Measurements from ENCODE around the gene SKOR1.
A peak's percentile ranks its signal among the peaks of the same experiment; 100 is the strongest.

SKOR1 gene

DNA sequence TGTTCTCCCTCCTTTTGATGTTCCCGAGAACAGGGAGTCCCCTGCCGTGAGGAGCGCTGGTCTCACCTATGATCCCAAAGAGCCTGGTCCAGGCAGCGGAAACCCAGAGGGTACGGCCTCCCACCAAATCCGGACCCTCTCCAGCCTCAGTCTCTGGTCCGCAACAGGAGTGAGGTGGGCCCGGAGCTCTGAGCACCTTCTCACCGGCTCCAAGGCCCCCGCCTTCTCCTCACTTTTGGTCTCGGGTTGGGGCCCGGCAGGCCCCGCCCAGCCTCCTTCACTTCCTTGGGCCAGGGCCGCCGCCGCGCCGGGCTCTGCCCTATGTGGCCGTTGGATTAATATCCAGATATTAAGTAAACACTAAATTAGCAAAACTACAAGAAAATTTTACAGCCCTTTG lies 5.7 kb upstream of the SKOR1 start:
- DNase-seq, result no peak

DNA sequence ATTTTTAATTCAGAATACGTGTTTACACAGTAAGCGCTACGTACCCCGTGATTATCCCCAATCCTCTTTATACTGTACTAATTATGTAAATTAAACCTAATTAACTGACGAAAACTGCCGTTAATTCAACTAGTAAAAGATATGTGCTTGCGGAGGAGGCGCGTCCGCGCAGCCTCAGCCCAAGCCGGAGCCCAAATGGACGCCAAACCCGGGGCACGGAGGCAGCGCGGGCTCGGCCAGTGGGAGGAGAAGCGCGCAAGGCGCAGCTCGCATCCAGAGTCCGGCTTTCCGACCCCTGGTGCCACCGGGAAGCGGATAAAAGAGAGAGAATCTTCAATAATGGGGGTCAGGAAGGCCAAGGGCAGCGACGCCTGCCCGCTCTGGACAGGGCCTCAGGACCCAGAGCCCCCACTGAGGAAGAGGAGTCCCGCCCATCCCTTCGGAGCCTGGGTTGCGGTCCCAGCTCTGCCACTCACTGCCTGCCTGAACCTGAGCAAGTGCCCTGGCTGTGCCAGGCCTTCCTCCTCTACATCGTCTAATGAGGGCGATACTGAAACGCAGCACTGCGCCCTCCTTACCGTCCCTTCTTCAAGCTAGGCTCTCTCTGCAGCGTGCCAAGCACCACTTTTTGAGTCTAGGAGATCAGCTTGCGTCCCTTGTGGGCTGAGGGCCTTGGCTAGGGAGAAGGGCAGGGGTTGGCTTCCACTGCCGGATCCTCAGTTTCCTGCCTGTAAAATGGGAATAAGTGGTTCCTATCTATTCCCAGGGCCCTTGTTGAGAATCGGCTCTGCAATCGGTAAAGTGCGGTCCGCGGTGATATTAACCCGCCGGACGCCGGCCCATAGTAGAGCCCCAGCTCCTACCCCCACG lies 5.0 kb upstream of the SKOR1 start:
- DNase-seq, result no peak

DNA sequence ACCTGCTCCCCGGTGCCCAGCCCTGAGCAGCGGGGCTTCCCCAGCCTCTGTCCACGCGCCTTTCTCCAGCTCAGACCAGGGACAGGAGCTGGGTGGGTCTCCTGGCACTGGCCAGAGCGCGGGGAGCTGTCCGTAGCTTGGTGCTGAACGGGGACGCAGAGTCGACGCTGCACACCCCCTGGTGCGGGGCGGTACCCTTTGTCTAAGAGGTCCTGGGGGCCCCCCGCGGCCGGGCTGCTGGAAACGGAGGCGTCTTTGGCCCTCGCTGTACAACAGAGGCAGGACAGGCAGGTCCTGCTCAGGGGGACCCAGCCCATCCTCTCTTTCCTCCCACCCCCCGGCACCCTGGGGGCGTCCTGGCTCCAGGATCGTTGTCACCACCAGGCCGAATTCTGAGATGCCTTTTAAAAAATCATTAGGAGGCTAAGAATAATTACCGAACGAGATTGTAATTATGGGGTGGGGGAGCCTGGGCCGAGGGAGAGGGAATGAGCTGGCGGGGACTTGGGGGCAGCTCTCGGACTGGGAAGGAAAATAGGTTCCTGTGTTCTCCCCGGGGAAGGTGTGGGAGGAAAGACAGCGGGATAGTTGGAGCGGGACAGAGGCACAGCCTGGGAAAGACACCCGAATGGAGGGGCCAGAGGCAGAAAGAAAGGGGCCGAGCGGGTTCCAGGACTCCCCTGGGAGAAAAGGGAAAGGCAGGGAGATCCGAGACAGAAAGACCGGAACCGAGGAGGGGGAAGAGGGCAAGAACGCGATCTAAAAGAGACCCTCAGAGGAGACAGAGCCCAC lies 4.1 kb upstream of the SKOR1 start:
- peak; percentile 28 for DNase-seq

DNA sequence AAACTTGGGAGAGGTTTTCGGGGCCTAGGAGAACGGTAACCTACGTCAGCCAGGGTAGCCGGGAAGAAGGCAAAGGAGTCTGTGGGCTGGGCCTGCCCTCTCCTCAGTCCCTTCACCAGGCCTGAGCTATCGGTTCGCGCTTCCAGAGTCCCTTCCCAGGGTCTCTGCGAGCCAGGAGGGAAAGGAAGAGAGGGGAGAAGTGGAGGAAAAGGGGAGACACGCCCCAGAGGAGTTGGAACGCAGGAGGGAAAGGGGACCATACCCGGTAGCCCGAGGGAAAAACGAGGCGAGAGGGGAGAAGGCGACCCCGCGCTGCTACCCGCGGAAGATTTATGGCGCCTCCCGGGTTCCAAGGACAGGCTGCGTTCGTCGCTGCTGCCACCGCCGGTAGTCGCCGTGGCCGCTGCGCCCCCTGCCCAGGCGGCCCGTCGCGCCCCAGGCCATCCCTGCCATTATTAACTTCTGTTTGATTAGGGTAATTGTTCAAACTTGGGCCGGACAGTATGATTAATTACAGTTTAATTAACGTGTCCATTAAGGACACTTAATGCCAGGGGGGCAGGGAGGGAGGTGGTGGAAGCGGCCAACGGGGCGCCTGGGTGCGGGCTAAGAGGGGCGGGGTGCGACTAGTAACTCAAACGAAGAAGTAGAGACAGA lies 3.4 kb upstream of the SKOR1 start:
- DNase-seq, result no peak

- DNase-seq, result no peak
Observed at GRCh38 chr15:67822537-67823313, 2.6 kb upstream of the SKOR1 start.

- DNase-seq, result no peak
Observed at GRCh38 chr15:67823314-67824196, 1.8 kb upstream of the SKOR1 start.

GRCh38 chr15:67824197-67824968 lies 926 bp upstream of the SKOR1 start:
- DNase-seq, result no peak

GRCh38 chr15:67825881-67826716 lies 790 bp downstream of the SKOR1 start:
- no peak for DNase-seq

- DNase-seq, result no peak
Observed at GRCh38 chr15:67826717-67827561, 1.6 kb downstream of the SKOR1 start.

- DNase-seq, result no peak
Observed at GRCh38 chr15:67827562-67828277, 2.4 kb downstream of the SKOR1 start.

DNA sequence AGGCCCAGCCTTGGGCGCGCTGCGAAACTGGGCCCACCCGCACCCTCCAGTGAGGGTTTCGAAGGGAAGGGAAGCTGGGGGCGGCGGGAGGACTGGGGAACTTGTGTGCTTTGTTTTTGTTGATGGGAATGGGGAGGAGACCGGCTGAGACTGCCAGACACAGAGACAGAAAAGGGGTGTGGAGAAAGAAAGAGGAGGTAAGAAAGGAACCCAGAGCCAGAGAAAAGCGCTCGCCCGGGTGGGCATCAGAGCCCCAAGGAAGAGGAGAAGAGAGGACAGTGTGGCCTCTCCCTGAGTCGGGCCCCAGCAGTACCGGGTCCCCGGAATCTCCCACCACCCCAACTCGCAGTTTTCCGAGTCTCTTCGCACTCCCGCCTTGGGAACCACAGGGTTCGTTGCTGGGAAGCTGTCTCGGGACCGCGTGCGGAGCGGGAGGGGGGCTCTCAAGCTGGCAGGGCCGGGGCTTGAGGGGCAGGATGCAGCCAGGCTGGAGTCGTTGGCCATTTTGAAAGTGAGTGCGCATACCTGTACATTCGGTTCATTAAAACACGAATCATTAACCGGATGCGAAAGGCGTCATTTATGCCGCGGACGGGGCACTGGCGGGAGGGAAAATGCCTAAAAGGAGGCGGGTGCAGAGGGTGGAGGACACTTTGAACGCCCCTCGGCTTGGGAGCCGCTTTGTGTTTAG lies 3.1 kb downstream of the SKOR1 start:
- no peak for DNase-seq

DNA sequence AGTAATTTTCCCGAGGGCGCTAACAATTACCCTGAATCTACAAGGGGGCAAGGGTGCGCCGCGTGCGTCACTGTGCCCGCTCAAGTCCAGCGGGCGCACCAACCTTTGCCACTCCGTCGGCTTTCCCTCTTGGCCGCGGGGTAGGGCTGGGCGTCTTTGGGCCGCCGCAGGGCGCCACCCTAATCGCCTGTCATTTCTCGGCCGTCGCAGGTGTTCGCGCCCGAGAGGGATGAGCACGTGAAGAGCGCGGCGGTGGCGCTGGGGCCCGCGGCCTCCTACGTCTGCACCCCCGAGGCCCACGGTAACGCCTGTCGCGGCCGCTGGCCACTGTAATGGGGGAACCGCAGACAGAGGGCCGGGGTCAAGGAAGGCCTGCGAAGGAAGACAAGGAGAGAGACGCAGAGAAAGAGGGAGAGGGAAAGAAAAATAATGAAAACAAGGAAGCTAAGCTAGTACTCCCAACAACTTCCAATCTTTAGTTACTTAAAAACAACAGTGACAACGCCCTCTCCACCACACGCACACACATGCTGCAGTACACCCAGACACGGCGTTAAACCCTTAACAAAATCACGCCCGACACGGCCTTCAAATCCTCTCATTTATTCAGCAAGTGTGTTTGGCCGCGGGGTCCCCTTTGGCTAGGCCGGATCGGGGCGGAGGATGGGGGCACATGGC lies 3.8 kb downstream of the SKOR1 start:
- no peak for DNase-seq

GRCh38 chr15:67829647-67830504 lies 4.6 kb downstream of the SKOR1 start:
- DNase-seq, result no peak

- no peak for DNase-seq
Observed at GRCh38 chr15:67831363-67831762, 6.1 kb downstream of the SKOR1 start.

- no peak for DNase-seq
Observed at GRCh38 chr15:67832031-67832551, 6.8 kb downstream of the SKOR1 start.
